ENCODE data around the gene TMCC1. TPM values are rescaled to one million over a fixed set of nuclear protein-coding genes. Genes with fewer than 3 reads are reported as not detected.

Gene TMCC1
- total and polyA plus RNA-seq, 2 donors (not counting 3 experiments of a cell fraction or from before 2014, with no cell fraction given): 17.4 to 38.4 TPM

DNA sequence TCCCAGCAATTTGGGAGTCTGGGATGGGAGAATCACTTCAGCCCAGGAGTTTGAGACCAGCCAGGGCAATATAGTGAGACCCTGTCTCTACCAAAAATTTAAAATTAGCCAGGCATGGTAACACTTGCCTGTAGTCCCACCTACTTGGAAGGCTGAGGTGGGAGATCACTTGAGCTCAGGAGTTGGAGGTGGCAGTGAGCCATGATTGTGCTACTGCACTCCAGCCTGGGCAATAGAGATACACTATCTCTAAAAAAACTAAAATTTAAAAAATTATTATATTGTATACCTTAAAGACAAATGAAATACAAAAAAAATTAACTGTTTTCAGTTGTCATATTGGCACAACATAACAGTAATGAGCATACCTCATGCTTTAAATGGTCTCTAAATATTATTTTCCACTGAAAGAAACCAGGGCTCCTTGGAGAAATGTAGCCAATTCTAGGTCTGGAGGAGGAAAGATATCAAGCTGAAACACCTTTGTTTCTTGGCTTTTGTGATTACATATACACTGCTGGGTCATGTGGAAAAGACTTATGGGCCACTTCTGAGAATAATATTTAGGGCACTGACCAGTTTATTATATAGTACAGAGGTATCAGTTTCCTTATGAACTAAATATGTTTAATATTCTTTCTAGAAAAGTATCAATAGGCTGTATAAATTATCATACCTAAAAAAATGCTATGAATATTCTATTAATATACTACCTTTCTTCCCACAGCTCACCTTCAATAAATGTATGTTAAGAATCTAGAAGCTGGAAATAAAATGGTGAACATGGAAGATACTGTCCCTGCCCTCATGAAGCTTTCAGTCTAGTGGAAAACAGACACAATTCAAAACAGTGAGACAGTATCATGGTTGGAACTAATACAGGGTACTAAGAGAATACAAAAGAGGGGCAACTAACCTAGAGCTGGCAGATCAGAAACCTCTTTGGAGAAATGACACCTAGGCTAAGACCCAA lies 119.5 kb downstream of the TMCC1 start:
- Histone ChIP-seq H4K20me1 (replicated peaks; ENCODE audit: control insufficient read depth, extremely low read depth, insufficient read depth, low read length) (no peaks in the 10 kb centered on the region), H3K36me3 (ENCODE audit: control insufficient read depth in 2 of 2, extremely low read depth in 1 of 2, insufficient read depth in 2 of 2, low read length in 2 of 2) (no peaks in the 10 kb centered on the region), H3K27ac (ENCODE audit: insufficient read depth, low read depth, low read length) (no peak overlapping the region), H3K4me3 (replicated peaks in 1 of 3; ENCODE audit: insufficient read depth in 1 of 3, low read depth in 1 of 3, low read length in 3 of 3) (no peak overlapping the region), H3K4me2 (ENCODE audit: insufficient read depth, low read length) (no peak overlapping the region), H3K9ac (replicated peaks; ENCODE audit: extremely low read depth, insufficient read depth, low read length) (no peak overlapping the region), H3K27me3 (ENCODE audit: control insufficient read depth in 2 of 2, insufficient read depth in 2 of 2, low read length in 2 of 2) (no peaks in the 10 kb centered on the region), H3K9me3 (replicated peaks; ENCODE audit: control insufficient read depth, insufficient read depth, low read length) (no peaks in the 10 kb centered on the region), H3K9me1 (replicated peaks; ENCODE audit: control insufficient read depth, extremely low read depth, insufficient read depth, low read length) (no peaks in the 10 kb centered on the region), H3K4me1 (ENCODE audit: control insufficient read depth, extremely low read depth, insufficient read depth, low read length) (no peaks in the 10 kb centered on the region), H3K79me2 (ENCODE audit: control insufficient read depth, insufficient read depth, low read length) (no peaks in the 10 kb centered on the region), H2AFZ (ENCODE audit: low read depth, low read length) (no peak overlapping the region)
- no TSS peak for BruUV-seq (replicated peaks)
- intact Hi-C loops (cut with micrococcal nuclease) (no loop called here), dilution Hi-C loops (cut with MboI; ENCODE audit: extremely low pct_ligation_motif_present, low sequenced_read_pairs) (no loop called here)
- ChIA-PET CTCF (interaction anchor here (0.9 to 1.3 kb wide), 4 partner anchors 9 to 122 kb away, joined by 3 read pairs; no protein-coding TSS in a partner anchor), POLR2A (no interaction called here)
- no peak for DNase-seq (ENCODE audit: low read depth, low spot score)
- no peak for TF ChIP-seq POLR2A (IDR thresholded peaks at IDR 0.05; ENCODE audit: low read depth, low read length)
- TF ChIP-seq, protein P1, sequence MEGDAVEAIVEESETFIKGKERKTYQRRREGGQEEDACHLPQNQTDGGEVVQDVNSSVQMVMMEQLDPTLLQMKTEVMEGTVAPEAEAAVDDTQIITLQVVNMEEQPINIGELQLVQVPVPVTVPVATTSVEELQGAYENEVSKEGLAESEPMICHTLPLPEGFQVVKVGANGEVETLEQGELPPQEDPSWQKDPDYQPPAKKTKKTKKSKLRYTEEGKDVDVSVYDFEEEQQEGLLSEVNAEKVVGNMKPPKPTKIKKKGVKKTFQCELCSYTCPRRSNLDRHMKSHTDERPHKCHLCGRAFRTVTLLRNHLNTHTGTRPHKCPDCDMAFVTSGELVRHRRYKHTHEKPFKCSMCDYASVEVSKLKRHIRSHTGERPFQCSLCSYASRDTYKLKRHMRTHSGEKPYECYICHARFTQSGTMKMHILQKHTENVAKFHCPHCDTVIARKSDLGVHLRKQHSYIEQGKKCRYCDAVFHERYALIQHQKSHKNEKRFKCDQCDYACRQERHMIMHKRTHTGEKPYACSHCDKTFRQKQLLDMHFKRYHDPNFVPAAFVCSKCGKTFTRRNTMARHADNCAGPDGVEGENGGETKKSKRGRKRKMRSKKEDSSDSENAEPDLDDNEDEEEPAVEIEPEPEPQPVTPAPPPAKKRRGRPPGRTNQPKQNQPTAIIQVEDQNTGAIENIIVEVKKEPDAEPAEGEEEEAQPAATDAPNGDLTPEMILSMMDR (IDR thresholded peaks at IDR 0.05; ENCODE audit: extremely low read depth in 1 of 2, insufficient read depth in 1 of 2, low read depth in 1 of 2, low read length in 2 of 2): no peak
- FAIRE-seq: no peak

DNA sequence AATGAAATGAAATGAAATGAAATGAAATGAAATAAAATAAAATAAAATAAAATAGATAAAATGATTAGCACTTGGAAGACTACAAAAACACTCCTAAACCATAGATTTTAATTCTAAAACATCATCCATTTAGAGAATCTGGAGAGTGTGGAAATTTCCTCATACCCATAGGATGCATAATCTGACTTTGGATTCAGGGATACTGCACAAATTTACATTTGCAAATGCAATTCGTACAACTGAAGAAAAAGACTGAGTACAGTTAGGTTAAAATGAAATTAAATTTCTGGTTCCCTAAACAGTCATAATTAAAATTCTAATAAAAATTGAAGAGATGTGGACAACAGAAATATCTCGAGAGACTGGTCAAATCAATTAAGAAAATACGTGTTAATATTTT lies 122.9 kb downstream of the TMCC1 start:
- no peak overlapping the region for H3K9ac ChIP-seq (replicated peaks; ENCODE audit: extremely low read depth, insufficient read depth, low read length)
- dilution Hi-C loops (cut with MboI; ENCODE audit: extremely low pct_ligation_motif_present, low sequenced_read_pairs) (no loop called here), intact Hi-C loops (cut with micrococcal nuclease) (no loop called here)
- POLR2A ChIA-PET: no interaction called here
- H3K36me3 ChIP-seq (ENCODE audit: control insufficient read depth in 2 of 2, extremely low read depth in 1 of 2, insufficient read depth in 2 of 2, low read length in 2 of 2): no peaks in the 10 kb centered on the region
- no peak for FAIRE-seq
- TF ChIP-seq GATA2 (IDR thresholded peaks at IDR 0.05; ENCODE audit: insufficient read depth, insufficient read length, low read depth, low read length) (no peak), POLR2A (IDR thresholded peaks at IDR 0.05; ENCODE audit: low read depth, low read length) (no peak), EZH2 (IDR thresholded peaks at IDR 0.05; ENCODE audit: borderline replicate concordance, low read depth, low read length, severe bottlenecking) (no peak)
- H3K79me2 ChIP-seq (ENCODE audit: control insufficient read depth, insufficient read depth, low read length): peaks cover 4% of the 10 kb centered on the region
- no peak overlapping the region for H3K27ac ChIP-seq (ENCODE audit: insufficient read depth, low read depth, low read length)
- CTCF ChIA-PET: no interaction called here
- H3K27me3 ChIP-seq (ENCODE audit: control insufficient read depth in 2 of 2, insufficient read depth in 2 of 2, low read length in 2 of 2): no peaks in the 10 kb centered on the region
- DNase-seq (ENCODE audit: low read depth, low spot score): no peak
- no peaks in the 10 kb centered on the region for H3K9me3 ChIP-seq (replicated peaks; ENCODE audit: control insufficient read depth, insufficient read depth, low read length)
- H4K20me1 ChIP-seq (replicated peaks; ENCODE audit: control insufficient read depth, extremely low read depth, insufficient read depth, low read length): peaks cover 5% of the 10 kb centered on the region
- H3K9me1 ChIP-seq (replicated peaks; ENCODE audit: control insufficient read depth, extremely low read depth, insufficient read depth, low read length): no peaks in the 10 kb centered on the region
- no peaks in the 10 kb centered on the region for H3K4me1 ChIP-seq (ENCODE audit: control insufficient read depth, extremely low read depth, insufficient read depth, low read length)
- no peak overlapping the region for H2AFZ ChIP-seq (ENCODE audit: low read depth, low read length)
- no peak overlapping the region for H3K4me3 ChIP-seq (replicated peaks in 1 of 3; ENCODE audit: insufficient read depth in 1 of 3, low read depth in 1 of 3, low read length in 3 of 3)
- BruUV-seq (replicated peaks): no TSS peak
- no peak overlapping the region for H3K4me2 ChIP-seq (ENCODE audit: insufficient read depth, low read length)
